ENCODE measurements around the gene SCARF1.

- TF ChIP-seq POLR2A (IDR thresholded peaks at IDR 0.05; ENCODE audit: low read length) (no peak), GATA1 (IDR thresholded peaks at IDR 0.05; ENCODE audit: low read depth, low read length) (no peak)
Measured at GRCh38 chr17:1650731-1651558, 5.4 kb upstream of the SCARF1 start.
